Caco-2 (cell line): Measurements from ENCODE around the gene ABCA6. TPM values are rescaled to one million over a fixed set of nuclear protein-coding genes. Genes with fewer than 3 reads are reported as not detected.

Source experiments
- BruUV-seq: library from RNA; stranded (reverse); fragments of 400-500 nt; replicated peaks from 2 replicates; lab custom pipeline; 2021; lab: Mats Ljungman, UMichigan
- CTCF ChIA-PET: fragments of 300-600 bp; sonication (Branson Sonifier 250); formaldehyde crosslinking; loops from one replicate; lab custom pipeline; 2022; ENCODE audit warnings: antibody characterized with exemption; lab: Charles Lee
- POLR2A ChIA-PET: fragments of 300-600 bp; sonication (Branson Sonifier 250); formaldehyde crosslinking; loops from one replicate; lab custom pipeline; 2022; ENCODE audit warnings: antibody characterized with exemption; lab: Charles Lee
- DNase-seq, 2 experiments: peaks; one replicate each; pipeline versions ENCODE4 v3.0.0 to v3.0.0-alpha.2; 2020 to 2022
- H3K27me3 ChIP-seq: replicated peaks from 2 replicates; pipeline ENCODE4 v1.6.0; 2011; ENCODE audit warnings: low read length; ENCODE audit not compliant: control insufficient read depth, insufficient read depth
- H3K36me3 ChIP-seq: 2 replicates; pipeline ENCODE4 v1.5.1; 2011; ENCODE audit warnings: low read length; ENCODE audit not compliant: control insufficient read depth, insufficient read depth
- H3K4me1 ChIP-seq: fragments of 250-450 bp; sonication (Bioruptor Pico); 2 replicates; pipeline ENCODE4 v1.5.1; 2020; ENCODE audit warnings: mild to moderate bottlenecking
- H3K4me3 ChIP-seq: 2 replicates; pipeline ENCODE4 v1.5.1; 2011; ENCODE audit warnings: low read depth, mild to moderate bottlenecking, control low read depth, low read length
- H3K9me3 ChIP-seq: fragments of 250-450 bp; sonication (Bioruptor Pico); 2 replicates; pipeline ENCODE4 v1.5.1; 2020; ENCODE audit warnings: mild to moderate bottlenecking, moderate library complexity
- H3K27ac Mint-ChIP-seq: one replicate; pipeline ENCODE4 v1.8.0; 2022; ENCODE audit warnings: mixed read lengths; ENCODE audit not compliant: unreplicated experiment
- H3K27me3 Mint-ChIP-seq: one replicate; pipeline ENCODE4 v1.8.0; 2022; ENCODE audit warnings: mixed read lengths; ENCODE audit not compliant: insufficient read depth, unreplicated experiment
- H3K36me3 Mint-ChIP-seq: one replicate; pipeline ENCODE4 v1.8.0; 2022; ENCODE audit warnings: mild to moderate bottlenecking, mixed read lengths; ENCODE audit not compliant: insufficient read depth, unreplicated experiment
- H3K4me1 Mint-ChIP-seq: one replicate; pipeline ENCODE4 v1.8.0; 2022; ENCODE audit warnings: low read depth, mixed read lengths; ENCODE audit not compliant: unreplicated experiment
- H3K4me3 Mint-ChIP-seq: one replicate; pipeline ENCODE4 v1.8.0; 2022; ENCODE audit warnings: mild to moderate bottlenecking, moderate library complexity, mixed read lengths; ENCODE audit not compliant: unreplicated experiment
- H3K9me3 Mint-ChIP-seq: one replicate; pipeline ENCODE4 v1.8.0; 2022; ENCODE audit warnings: mixed read lengths; ENCODE audit not compliant: unreplicated experiment
- CTCF ChIP-seq, 2 experiments: fragments of 200-600 bp in 1 of 2; IDR thresholded peaks; 1 replicate in 1 of 2; 2 replicates in 1 of 2; pipeline versions ENCODE4 v1.5.1 to v1.8.0; 2011 to 2022; ENCODE audit warnings: antibody characterized with exemption in 1 of 2, control low read depth in 1 of 2, inconsistent platforms in 1 of 2, low read depth in 1 of 2, low read length in 1 of 2, mild to moderate bottlenecking in 1 of 2, moderate library complexity in 1 of 2; ENCODE audit not compliant: insufficient read depth in 1 of 2, severe bottlenecking in 1 of 2, unreplicated experiment in 1 of 2
- intact Hi-C: fragments of 100-400 bp; cut with micrococcal nuclease; formaldehyde crosslinking; loops from one replicate; pipeline ENCODE4 v1.10.0; 2022; ENCODE audit not compliant: unreplicated experiment
- total RNA-seq: library from RNA; stranded (reverse); gene quantifications from 2 replicates; pipeline ENCODE4 v1.2.3, GENCODE V29; 2022

The ABCA6 gene
- total RNA-seq, 1 experiment from 2014 or later, result 1.8 TPM

GRCh38 chr17:69143151-69143550, 1.5 kb upstream of the ABCA6 start:
- DNase-seq, result no peak
- no peaks in the 10 kb centered on the region for H3K9me3 ChIP-seq
- no peaks in the 10 kb centered on the region for H3K4me1 Mint-ChIP-seq
- no peaks in the 10 kb centered on the region for H3K36me3 Mint-ChIP-seq
- no peaks in the 10 kb centered on the region for H3K27me3 ChIP-seq
- H3K27ac Mint-ChIP-seq, result no peak overlapping the region
- ChIA-PET CTCF (no interaction called here), POLR2A (no interaction called here)
- no peaks in the 10 kb centered on the region for H3K9me3 Mint-ChIP-seq
- no peaks in the 10 kb centered on the region for H3K27me3 Mint-ChIP-seq
- H3K36me3 ChIP-seq, result no peaks in the 10 kb centered on the region
- H3K4me1 ChIP-seq, result no peaks in the 10 kb centered on the region
- no peak for TF ChIP-seq CTCF (IDR thresholded peaks at IDR 0.05; ENCODE audit: insufficient read depth in 1 of 2, low read depth in 1 of 2, low read length in 1 of 2, severe bottlenecking in 1 of 2, unreplicated experiment in 1 of 2)
- no peak overlapping the region for H3K4me3 Mint-ChIP-seq
- BruUV-seq, result no TSS peak
- no peak overlapping the region for H3K4me3 ChIP-seq
- intact Hi-C loops, result no loop called here

- no peak overlapping the region for H3K4me3 Mint-ChIP-seq
- no peaks in the 10 kb centered on the region for H3K27me3 Mint-ChIP-seq
- ChIA-PET CTCF (no interaction called here), POLR2A (no interaction called here)
- Histone ChIP-seq H3K4me3 (no peak overlapping the region), H3K36me3 (no peaks in the 10 kb centered on the region), H3K27me3 (no peaks in the 10 kb centered on the region), H3K4me1 (no peaks in the 10 kb centered on the region), H3K9me3 (no peaks in the 10 kb centered on the region)
- no peak overlapping the region for H3K27ac Mint-ChIP-seq
- TF ChIP-seq CTCF (IDR thresholded peaks at IDR 0.05; ENCODE audit: insufficient read depth in 1 of 2, low read depth in 1 of 2, low read length in 1 of 2, severe bottlenecking in 1 of 2, unreplicated experiment in 1 of 2), result no peak
- H3K4me1 Mint-ChIP-seq, result no peaks in the 10 kb centered on the region
- intact Hi-C loops, result no loop called here
- H3K36me3 Mint-ChIP-seq, result no peaks in the 10 kb centered on the region
- BruUV-seq, result no TSS peak
- H3K9me3 Mint-ChIP-seq, result no peaks in the 10 kb centered on the region
- DNase-seq, result no peak
These were observed 594 bp upstream of the ABCA6 start for GRCh38 chr17:69142175-69142802.

GRCh38 chr17:69134112-69134511, 7.6 kb downstream of the ABCA6 start:
- Mint-ChIP-seq H3K27me3 (no peaks in the 10 kb centered on the region), H3K36me3 (no peaks in the 10 kb centered on the region), H3K4me3 (no peak overlapping the region), H3K9me3 (no peaks in the 10 kb centered on the region), H3K27ac (no peak overlapping the region), H3K4me1 (no peaks in the 10 kb centered on the region)
- CTCF ChIA-PET, result no interaction called here
- no peak for TF ChIP-seq CTCF (IDR thresholded peaks at IDR 0.05; ENCODE audit: insufficient read depth in 1 of 2, low read depth in 1 of 2, low read length in 1 of 2, severe bottlenecking in 1 of 2, unreplicated experiment in 1 of 2)
- no TSS peak for BruUV-seq
- POLR2A ChIA-PET, result no interaction called here
- H3K4me3 ChIP-seq, result no peak overlapping the region
- H3K27me3 ChIP-seq, result no peaks in the 10 kb centered on the region
- 0 out of 2 replicates have a peak, but pooled peaks cover 5% of the 10 kb centered on the region for H3K4me1 ChIP-seq
- no peaks in the 10 kb centered on the region for H3K36me3 ChIP-seq
- intact Hi-C loops, result no loop called here
- H3K9me3 ChIP-seq, result no peaks in the 10 kb centered on the region
- no peak for DNase-seq
